ENCODE data around the gene KRT32. TPM values are rescaled to one million over a fixed set of nuclear protein-coding genes. Genes with fewer than 3 reads are reported as not detected.

The KRT32 gene
- total and polyA plus RNA-seq, 2 donors (not counting 1 experiment from before 2014, with no cell fraction given) = not detected

- Histone ChIP-seq H3K9me3 (ENCODE audit: control extremely low read depth in 1 of 3, control insufficient read depth in 2 of 3, insufficient read depth in 1 of 3, low read length in 2 of 3) (no peaks in the 10 kb centered on the region), H4K20me1 (ENCODE audit: control insufficient read depth, insufficient read depth, low read length, poor library complexity, severe bottlenecking) (no peaks in the 10 kb centered on the region), H3K4me1 (ENCODE audit: control insufficient read depth in 2 of 2, insufficient read depth in 2 of 2, low read length in 2 of 2) (peaks cover 4 to 6% of the 10 kb centered on the region in 2 donors), H3K4me2 (replicated peaks; ENCODE audit: low read depth, low read length, poor library complexity, severe bottlenecking) (no peak overlapping the region), H3K79me2 (ENCODE audit: control insufficient read depth, insufficient read depth, low read length) (no peaks in the 10 kb centered on the region), H3K27ac (ENCODE audit: low read length in 2 of 2) (no peak overlapping the region), H3K36me3 (replicated peaks in 1 of 2; ENCODE audit: control extremely low read depth in 1 of 2, control insufficient read depth in 1 of 2, extremely low read depth in 1 of 2, insufficient read depth in 2 of 2, low read length in 1 of 2) (no peaks in the 10 kb centered on the region), H3K9ac (ENCODE audit: low read length) (no peak overlapping the region), H3K4me3 (ENCODE audit: control extremely low read depth in 1 of 5, extremely low read depth in 1 of 5, insufficient read depth in 1 of 5, low read depth in 2 of 5, low read length in 4 of 5) (no peak overlapping the region), H2AFZ (ENCODE audit: insufficient read depth, low read depth, low read length, poor library complexity, severe bottlenecking) (no peak overlapping the region), H3K27me3 (replicated peaks in 1 of 4; ENCODE audit: control extremely low read depth in 1 of 4, control insufficient read depth in 3 of 4, insufficient read depth in 4 of 4, low read length in 3 of 4) (no peaks in the 10 kb centered on the region)
- peaks cover 4% of the 10 kb centered on the region for H3K4me1 Mint-ChIP-seq
- no peak overlapping the region for H3K4me3 Mint-ChIP-seq
- H3K9me3 Mint-ChIP-seq (ENCODE audit: insufficient read depth) = no peaks in the 10 kb centered on the region
- intact Hi-C loops (cut with micrococcal nuclease) = no loop called here
- peaks cover 8% of the 10 kb centered on the region for H3K27me3 Mint-ChIP-seq
- ATAC-seq (ENCODE audit: low read depth) (no peak), DNase-seq (no peak)
- no peak overlapping the region for H3K27ac Mint-ChIP-seq
- CTCF ChIA-PET = no interaction called here
- WGBS (ENCODE audit: insufficient coverage) = no CpG with 5 or more reads among the region's 2 CpGs
- no peak for TF ChIP-seq EZH2 (IDR thresholded peaks at IDR 0.05; ENCODE audit: borderline replicate concordance, insufficient read depth, low read depth, low read length, poor library complexity, severe bottlenecking)
- TF ChIP-seq, protein P1, sequence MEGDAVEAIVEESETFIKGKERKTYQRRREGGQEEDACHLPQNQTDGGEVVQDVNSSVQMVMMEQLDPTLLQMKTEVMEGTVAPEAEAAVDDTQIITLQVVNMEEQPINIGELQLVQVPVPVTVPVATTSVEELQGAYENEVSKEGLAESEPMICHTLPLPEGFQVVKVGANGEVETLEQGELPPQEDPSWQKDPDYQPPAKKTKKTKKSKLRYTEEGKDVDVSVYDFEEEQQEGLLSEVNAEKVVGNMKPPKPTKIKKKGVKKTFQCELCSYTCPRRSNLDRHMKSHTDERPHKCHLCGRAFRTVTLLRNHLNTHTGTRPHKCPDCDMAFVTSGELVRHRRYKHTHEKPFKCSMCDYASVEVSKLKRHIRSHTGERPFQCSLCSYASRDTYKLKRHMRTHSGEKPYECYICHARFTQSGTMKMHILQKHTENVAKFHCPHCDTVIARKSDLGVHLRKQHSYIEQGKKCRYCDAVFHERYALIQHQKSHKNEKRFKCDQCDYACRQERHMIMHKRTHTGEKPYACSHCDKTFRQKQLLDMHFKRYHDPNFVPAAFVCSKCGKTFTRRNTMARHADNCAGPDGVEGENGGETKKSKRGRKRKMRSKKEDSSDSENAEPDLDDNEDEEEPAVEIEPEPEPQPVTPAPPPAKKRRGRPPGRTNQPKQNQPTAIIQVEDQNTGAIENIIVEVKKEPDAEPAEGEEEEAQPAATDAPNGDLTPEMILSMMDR (IDR thresholded peaks at IDR 0.05) = no peak
- POLR2A ChIA-PET = no interaction called here
Measured at GRCh38 chr17:41480136-41480535, 12.9 kb upstream of the KRT32 start.

DNA sequence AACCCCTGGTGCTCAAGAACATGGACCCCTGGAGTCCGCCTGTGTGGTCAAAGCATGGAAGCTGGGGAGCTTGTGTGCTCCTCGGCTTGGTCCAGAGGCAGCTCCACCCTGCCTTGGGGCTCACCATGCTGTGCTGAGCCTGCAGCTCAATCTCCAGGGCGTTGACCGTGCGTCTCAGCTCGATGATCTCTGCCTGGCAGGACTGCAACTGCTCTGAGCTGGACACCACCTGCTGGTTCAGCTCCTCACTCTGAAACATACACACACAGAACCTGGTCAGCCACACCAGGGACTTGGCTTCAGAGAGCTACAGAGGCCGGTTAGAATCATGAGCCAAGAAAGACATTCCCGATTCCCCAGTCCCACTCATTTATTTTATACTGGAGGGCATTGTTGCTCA lies 11.1 kb upstream of the KRT32 start:
- Histone ChIP-seq H3K79me2 (ENCODE audit: control insufficient read depth, insufficient read depth, low read length) (no peaks in the 10 kb centered on the region), H3K27ac (ENCODE audit: low read length in 2 of 2) (no peak overlapping the region), H3K9ac (ENCODE audit: low read length) (no peak overlapping the region), H3K9me3 (ENCODE audit: control extremely low read depth in 1 of 3, control insufficient read depth in 2 of 3, insufficient read depth in 1 of 3, low read length in 2 of 3) (no peaks in the 10 kb centered on the region), H2AFZ (ENCODE audit: insufficient read depth, low read depth, low read length, poor library complexity, severe bottlenecking) (no peak overlapping the region), H3K4me3 (ENCODE audit: control extremely low read depth in 1 of 5, extremely low read depth in 1 of 5, insufficient read depth in 1 of 5, low read depth in 2 of 5, low read length in 4 of 5) (no peak overlapping the region), H4K20me1 (ENCODE audit: control insufficient read depth, insufficient read depth, low read length, poor library complexity, severe bottlenecking) (no peaks in the 10 kb centered on the region), H3K27me3 (replicated peaks in 1 of 4; ENCODE audit: control extremely low read depth in 1 of 4, control insufficient read depth in 3 of 4, insufficient read depth in 4 of 4, low read length in 3 of 4) (no peaks in the 10 kb centered on the region), H3K36me3 (replicated peaks in 1 of 2; ENCODE audit: control extremely low read depth in 1 of 2, control insufficient read depth in 1 of 2, extremely low read depth in 1 of 2, insufficient read depth in 2 of 2, low read length in 1 of 2) (no peaks in the 10 kb centered on the region), H3K4me2 (replicated peaks; ENCODE audit: low read depth, low read length, poor library complexity, severe bottlenecking) (no peak overlapping the region), H3K4me1 (ENCODE audit: control insufficient read depth in 2 of 2, insufficient read depth in 2 of 2, low read length in 2 of 2) (peaks cover 4 to 6% of the 10 kb centered on the region in 2 donors)
- 89% methylated on average over 6 of the region's 8 CpGs for WGBS (ENCODE audit: insufficient coverage)
- H3K27ac Mint-ChIP-seq = no peak overlapping the region
- no peak overlapping the region for H3K4me3 Mint-ChIP-seq
- ATAC-seq (ENCODE audit: low read depth) = no peak
- no peak for TF ChIP-seq EZH2 (IDR thresholded peaks at IDR 0.05; ENCODE audit: borderline replicate concordance, insufficient read depth, low read depth, low read length, poor library complexity, severe bottlenecking)
- TF ChIP-seq, protein P1 (IDR thresholded peaks at IDR 0.05) = no peak
- intact Hi-C loops (cut with micrococcal nuclease) = no loop called here
- H3K9me3 Mint-ChIP-seq (ENCODE audit: insufficient read depth) = no peaks in the 10 kb centered on the region
- DNase-seq = no peak
- CTCF ChIA-PET = no interaction called here
- peaks cover under 1% of the 10 kb centered on the region for H3K27me3 Mint-ChIP-seq
- H3K4me1 Mint-ChIP-seq = peaks cover 4% of the 10 kb centered on the region
- POLR2A ChIA-PET = no interaction called here

All from B cell (primary cell).